HUES48 (cell line): ENCODE results near the gene ST3GAL5.

Experiments used
- H3K27ac ChIP-seq: one replicate; pipeline ENCODE4 v1.7.0; 2013; ENCODE audit warnings: low read depth, low read length, inconsistent platforms
- H3K27me3 ChIP-seq: 2 replicates; pipeline ENCODE4 v1.6.1; 2013; ENCODE audit warnings: mild to moderate bottlenecking, low read length; ENCODE audit not compliant: control insufficient read depth, insufficient read depth
- H3K36me3 ChIP-seq: 2 replicates; pipeline ENCODE4 v1.6.1; 2013; ENCODE audit warnings: low read length; ENCODE audit not compliant: control insufficient read depth, insufficient read depth
- H3K4me1 ChIP-seq: 2 replicates; pipeline ENCODE4 v1.6.1; 2013; ENCODE audit warnings: mild to moderate bottlenecking, low read length; ENCODE audit not compliant: control insufficient read depth, insufficient read depth
- H3K4me3 ChIP-seq: 2 replicates; pipeline ENCODE4 v1.5.1; 2013; ENCODE audit warnings: mild to moderate bottlenecking, low read depth, low read length
- H3K9ac ChIP-seq: 2 replicates; pipeline ENCODE4 v1.6.1; 2013; ENCODE audit warnings: mild to moderate bottlenecking, low read depth, low read length, moderate library complexity
- H3K9me3 ChIP-seq: 2 replicates; pipeline ENCODE4 v1.6.1; 2013; ENCODE audit warnings: low read length; ENCODE audit not compliant: control insufficient read depth, insufficient read depth

The ST3GAL5 gene

GRCh38 chr2:85827879-85828569 lies 60.8 kb downstream of the ST3GAL5 start:
- Histone ChIP-seq H3K27me3 (no peaks in the 10 kb centered on the region), H3K9ac (no peak overlapping the region), H3K36me3 (no peaks in the 10 kb centered on the region), H3K4me3 (0 out of 2 replicates have a peak overlapping the region, but pooled peaks have one; percentile 10), H3K27ac (no peak overlapping the region), H3K9me3 (no peaks in the 10 kb centered on the region), H3K4me1 (peaks cover 5% of the 10 kb centered on the region)

- Histone ChIP-seq H3K4me1 (peaks cover 5% of the 10 kb centered on the region), H3K36me3 (no peaks in the 10 kb centered on the region), H3K9me3 (no peaks in the 10 kb centered on the region), H3K27me3 (no peaks in the 10 kb centered on the region), H3K9ac (no peak overlapping the region), H3K27ac (no peak overlapping the region), H3K4me3 (0 out of 2 replicates have a peak overlapping the region, but pooled peaks have one; percentile 10)
Measured at GRCh38 chr2:85826990-85827878, 61.6 kb downstream of the ST3GAL5 start.

DNA sequence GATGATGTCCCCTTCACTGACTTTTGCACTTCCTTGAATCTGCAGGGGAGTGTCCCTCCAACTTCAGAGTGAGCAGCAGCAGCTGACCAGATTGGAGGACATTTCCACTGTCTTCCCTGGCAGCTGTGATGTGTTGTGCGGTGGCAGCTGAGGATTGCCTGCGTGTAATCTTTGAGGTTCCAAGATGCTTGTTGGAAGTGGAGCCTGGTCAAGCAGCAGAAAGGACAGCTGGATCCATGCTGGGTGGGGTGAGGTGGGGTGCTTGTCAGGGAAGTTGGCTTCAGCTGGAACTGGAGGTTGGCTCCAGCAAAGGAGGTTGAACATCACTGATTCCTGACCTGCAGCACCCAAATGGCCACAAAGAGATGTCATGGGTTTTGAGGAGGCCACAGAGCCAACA lies 64.8 kb downstream of the ST3GAL5 start:
- Histone ChIP-seq H3K4me1 (peaks cover 5% of the 10 kb centered on the region), H3K27ac (no peak overlapping the region)

GRCh38 chr2:85822766-85823165 lies 66.0 kb downstream of the ST3GAL5 start:
- Histone ChIP-seq H3K9me3 (no peaks in the 10 kb centered on the region), H3K4me1 (peaks cover 3% of the 10 kb centered on the region), H3K36me3 (no peaks in the 10 kb centered on the region), H3K9ac (no peak overlapping the region), H3K4me3 (no peak overlapping the region), H3K27ac (no peak overlapping the region), H3K27me3 (no peaks in the 10 kb centered on the region)

More for the DNA sequence above, 64.8 kb downstream of the ST3GAL5 start:
- H3K9ac ChIP-seq, result no peak overlapping the region
- no peak overlapping the region for H3K4me3 ChIP-seq
- no peaks in the 10 kb centered on the region for H3K9me3 ChIP-seq
- H3K27me3 ChIP-seq, result no peaks in the 10 kb centered on the region
- no peaks in the 10 kb centered on the region for H3K36me3 ChIP-seq

GRCh38 chr2:85819811-85820510 lies 68.8 kb downstream of the ST3GAL5 start:
- Histone ChIP-seq H3K4me3 (no peak overlapping the region), H3K9me3 (no peaks in the 10 kb centered on the region), H3K27ac (no peak overlapping the region), H3K36me3 (no peaks in the 10 kb centered on the region), H3K27me3 (no peaks in the 10 kb centered on the region), H3K9ac (no peak overlapping the region), H3K4me1 (no peaks in the 10 kb centered on the region)

GRCh38 chr2:85814802-85815550 lies 73.8 kb downstream of the ST3GAL5 start:
- Histone ChIP-seq H3K27me3 (no peaks in the 10 kb centered on the region), H3K9ac (no peak overlapping the region), H3K4me3 (no peak overlapping the region), H3K27ac (no peak overlapping the region), H3K9me3 (no peaks in the 10 kb centered on the region), H3K36me3 (no peaks in the 10 kb centered on the region), H3K4me1 (no peaks in the 10 kb centered on the region)

DNA sequence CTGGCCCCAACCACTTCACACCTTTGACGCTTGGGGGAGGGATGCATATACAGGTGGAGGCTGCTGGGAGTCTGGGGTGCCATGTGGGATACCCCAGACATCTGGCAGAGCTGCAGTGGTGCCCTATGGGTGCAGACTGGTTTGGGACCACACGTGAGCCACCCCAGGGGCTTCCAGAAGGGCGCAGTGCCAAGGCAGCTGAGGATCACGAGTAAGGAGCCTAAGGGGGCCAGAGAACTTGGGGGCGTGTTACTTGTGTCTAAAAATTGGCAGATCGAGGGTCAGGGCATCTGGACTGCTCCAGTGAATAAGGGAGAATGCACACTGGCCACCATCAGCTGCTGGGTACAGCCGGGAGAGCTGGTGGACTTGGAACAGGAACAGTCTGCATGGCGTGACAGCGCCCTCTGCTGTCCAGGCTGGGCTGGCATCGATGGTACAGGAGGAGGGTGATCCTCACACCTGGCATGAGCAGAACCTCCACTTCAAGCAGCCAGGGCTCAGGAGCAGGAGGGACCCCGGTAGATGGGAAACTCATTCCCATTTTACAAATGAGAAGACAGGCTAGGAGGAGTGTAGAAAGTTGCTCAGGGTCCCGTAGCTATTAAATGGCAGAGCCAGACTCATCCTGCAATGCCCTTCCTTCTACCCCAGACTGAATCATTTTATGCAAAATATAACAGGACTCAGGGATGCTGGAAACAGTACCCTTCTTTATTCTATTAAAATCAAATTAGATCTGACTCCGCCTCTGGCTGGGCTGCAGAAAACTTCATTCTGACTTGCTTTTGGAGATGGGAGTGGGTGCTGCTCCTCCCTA lies 74.6 kb downstream of the ST3GAL5 start:
- Histone ChIP-seq H3K4me3 (no peak overlapping the region), H3K27me3 (no peaks in the 10 kb centered on the region), H3K4me1 (no peaks in the 10 kb centered on the region), H3K9ac (no peak overlapping the region), H3K9me3 (no peaks in the 10 kb centered on the region), H3K27ac (no peak overlapping the region), H3K36me3 (no peaks in the 10 kb centered on the region)

DNA sequence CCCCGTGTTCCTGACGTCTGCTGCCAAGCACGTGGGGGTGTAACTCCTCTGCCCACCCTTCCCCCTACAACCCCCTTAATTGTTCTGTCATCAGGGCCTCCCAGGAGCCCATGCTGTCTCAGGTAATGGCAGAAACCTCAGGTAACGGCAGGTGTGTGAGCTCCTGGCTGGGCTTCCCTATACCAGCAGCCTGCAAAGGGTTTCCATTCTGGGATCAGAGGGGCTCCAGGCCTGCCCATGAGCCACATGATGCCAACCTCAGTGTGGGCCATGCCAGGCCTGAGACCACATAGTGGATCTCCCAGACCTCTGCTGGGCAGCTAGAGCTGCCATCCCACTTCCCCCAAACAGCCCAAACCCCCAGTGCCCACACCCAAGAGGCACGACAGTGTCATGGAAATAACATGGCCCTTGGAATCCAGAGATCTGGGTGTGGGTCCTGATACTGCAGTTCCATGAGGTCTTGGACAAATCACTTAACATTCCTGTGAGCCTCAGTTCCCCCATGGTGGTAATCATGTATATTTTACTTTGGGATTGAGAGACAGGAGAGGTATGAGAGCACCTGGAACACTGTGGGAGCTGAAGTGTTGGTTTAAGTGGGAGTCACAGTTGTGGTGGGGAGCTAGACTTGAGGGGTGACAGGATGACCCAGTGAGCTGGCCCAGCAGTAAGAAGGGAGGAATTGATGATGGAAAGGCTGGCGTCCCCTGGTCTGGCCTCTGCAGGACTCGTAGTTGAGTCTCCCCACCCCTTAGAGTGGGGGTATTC lies 75.4 kb downstream of the ST3GAL5 start:
- Histone ChIP-seq H3K9ac (no peak overlapping the region), H3K4me1 (no peaks in the 10 kb centered on the region), H3K9me3 (no peaks in the 10 kb centered on the region), H3K27ac (no peak overlapping the region), H3K36me3 (no peaks in the 10 kb centered on the region), H3K27me3 (no peaks in the 10 kb centered on the region), H3K4me3 (no peak overlapping the region)

DNA sequence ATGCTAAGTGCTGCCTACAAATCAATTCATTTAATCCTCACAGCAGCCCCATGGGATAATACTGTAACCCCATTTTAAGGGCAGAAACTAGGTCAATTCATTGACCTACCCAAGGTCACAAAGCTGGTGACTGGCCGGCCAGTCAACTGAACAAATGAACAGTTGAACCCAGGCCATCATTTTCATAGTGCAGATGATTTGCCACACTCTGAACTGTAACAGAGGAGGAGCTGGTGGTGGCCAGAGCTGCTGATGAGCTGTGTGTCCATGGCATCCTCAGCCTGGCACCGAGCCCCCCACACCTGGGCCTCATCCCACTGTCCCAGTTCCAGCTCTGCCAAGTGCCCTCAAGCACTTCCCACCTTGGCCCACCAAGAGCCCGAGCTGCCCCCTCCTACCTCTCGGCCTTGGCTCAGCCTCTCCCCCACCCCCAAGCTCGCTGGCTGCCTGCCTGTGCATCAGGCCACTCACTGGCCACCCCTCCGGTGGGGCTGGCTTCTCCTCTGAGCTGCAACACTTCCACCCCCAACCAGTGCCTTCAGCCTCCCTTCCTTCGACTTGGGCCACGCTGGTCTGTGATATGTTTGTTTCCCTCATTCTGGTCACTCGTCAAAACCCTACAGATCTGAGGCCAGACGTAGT lies 76.6 kb downstream of the ST3GAL5 start:
- Histone ChIP-seq H3K4me3 (no peak overlapping the region), H3K27ac (no peak overlapping the region), H3K9me3 (no peaks in the 10 kb centered on the region), H3K36me3 (no peaks in the 10 kb centered on the region), H3K27me3 (no peaks in the 10 kb centered on the region), H3K4me1 (no peaks in the 10 kb centered on the region), H3K9ac (no peak overlapping the region)
